Hepatocyte (in vitro differentiated cells): Measurements from ENCODE around the gene SLC5A5. TPM values are rescaled to one million over a fixed set of nuclear protein-coding genes. Genes with fewer than 3 reads are reported as not detected.
"Not testable (repeated sequence)": the region's sequence is repeated elsewhere in the genome, so short reads cannot be mapped to it uniquely, and the experiment has no call there.

Source experiments
- DNase-seq: peaks from one replicate; pipeline ENCODE4 v3.0.0-alpha.2; 2016; ENCODE audit warnings: low spot score
- H2AFZ ChIP-seq: fragments of 200-600 bp; sonication (generic); 2 replicates; pipeline ENCODE4 v1.6.0; 2016; ENCODE audit warnings: antibody characterized with exemption, mild to moderate bottlenecking
- H3K27ac ChIP-seq: fragments of 200-600 bp; sonication (generic); 2 replicates; pipeline ENCODE4 v1.5.1; 2016; ENCODE audit warnings: mild to moderate bottlenecking
- H3K27me3 ChIP-seq: fragments of 200-600 bp; sonication (generic); 2 replicates; pipeline ENCODE4 v1.6.1; 2016
- H3K36me3 ChIP-seq: fragments of 200-600 bp; sonication (generic); replicated peaks from 2 replicates; pipeline ENCODE4 v1.5.1; 2016; ENCODE audit warnings: low read depth; ENCODE audit not compliant: insufficient read depth
- H3K4me1 ChIP-seq: fragments of 200-600 bp; sonication (generic); 2 replicates; pipeline ENCODE4 v1.5.1; 2016; ENCODE audit warnings: mild to moderate bottlenecking, moderate library complexity; ENCODE audit not compliant: insufficient read depth
- H3K4me2 ChIP-seq: fragments of 200-600 bp; sonication (generic); 2 replicates; pipeline ENCODE4 v1.6.0; 2016
- H3K4me3 ChIP-seq: fragments of 200-600 bp; sonication (generic); 2 replicates; pipeline ENCODE4 v1.5.1; 2016; ENCODE audit warnings: mild to moderate bottlenecking
- H3K79me2 ChIP-seq: fragments of 200-600 bp; sonication (generic); 2 replicates; pipeline ENCODE4 v1.6.0; 2017; ENCODE audit warnings: mild to moderate bottlenecking
- H3K9me2 ChIP-seq: fragments of 200-600 bp; sonication (generic); replicated peaks from 2 replicates; pipeline ENCODE4 v1.6.0; 2017; ENCODE audit warnings: mild to moderate bottlenecking; ENCODE audit not compliant: insufficient read depth
- H3K9me3 ChIP-seq: fragments of 200-600 bp; sonication (generic); 2 replicates; pipeline ENCODE4 v1.5.1; 2016; ENCODE audit warnings: low read depth, mild to moderate bottlenecking
- H4K20me1 ChIP-seq: fragments of 200-600 bp; sonication (generic); 2 replicates; pipeline ENCODE4 v1.6.0; 2016; ENCODE audit warnings: mild to moderate bottlenecking; ENCODE audit not compliant: insufficient read depth, poor library complexity, severe bottlenecking
- CTCF ChIP-seq: fragments of 200-600 bp; sonication (generic); IDR thresholded peaks from 2 replicates; pipeline ENCODE4 v1.5.1; 2016; ENCODE audit warnings: antibody characterized with exemption, mild to moderate bottlenecking; ENCODE audit not compliant: poor library complexity
- EZH2 ChIP-seq: fragments of 200-600 bp; sonication (generic); IDR thresholded peaks from 2 replicates; pipeline ENCODE4 v1.6.1; 2016; ENCODE audit warnings: antibody characterized with exemption, mild to moderate bottlenecking, borderline replicate concordance
- EZH2phosphoT487 ChIP-seq: fragments of 200-600 bp; sonication (generic); IDR thresholded peaks from one replicate; pipeline ENCODE4 v1.6.1; 2018; ENCODE audit warnings: antibody characterized with exemption, mild to moderate bottlenecking, low read depth, moderate library complexity; ENCODE audit not compliant: unreplicated experiment, severe bottlenecking
- WGBS: methylation state at CpG from one replicate; pipeline ENCODE4 v1.1.6; 2016; ENCODE audit warnings: low lambda C conversion rate; ENCODE audit errors: missing lambda C conversion rate; 5-methylcytosine and 5-hydroxymethylcytosine counted together
- polyA plus RNA-seq: library from polyadenylated mRNA; unstranded; fragments of >200 nt; fragmentation: Nextera tagmentation; extraction: Ambion mirVana; gene quantifications from 2 replicates; pipeline ENCODE4 v1.2.1, GENCODE V29; 2016
- total RNA-seq: library from RNA; depleted of rRNA; stranded (reverse); fragments of >200 nt; gene quantifications from 2 replicates; pipeline ENCODE4 v1.2.3, GENCODE V29; 2014

Gene SLC5A5
- total and polyA plus RNA-seq, 2 experiments from 2014 or later = 0.03 TPM; not detected in 1

DNA sequence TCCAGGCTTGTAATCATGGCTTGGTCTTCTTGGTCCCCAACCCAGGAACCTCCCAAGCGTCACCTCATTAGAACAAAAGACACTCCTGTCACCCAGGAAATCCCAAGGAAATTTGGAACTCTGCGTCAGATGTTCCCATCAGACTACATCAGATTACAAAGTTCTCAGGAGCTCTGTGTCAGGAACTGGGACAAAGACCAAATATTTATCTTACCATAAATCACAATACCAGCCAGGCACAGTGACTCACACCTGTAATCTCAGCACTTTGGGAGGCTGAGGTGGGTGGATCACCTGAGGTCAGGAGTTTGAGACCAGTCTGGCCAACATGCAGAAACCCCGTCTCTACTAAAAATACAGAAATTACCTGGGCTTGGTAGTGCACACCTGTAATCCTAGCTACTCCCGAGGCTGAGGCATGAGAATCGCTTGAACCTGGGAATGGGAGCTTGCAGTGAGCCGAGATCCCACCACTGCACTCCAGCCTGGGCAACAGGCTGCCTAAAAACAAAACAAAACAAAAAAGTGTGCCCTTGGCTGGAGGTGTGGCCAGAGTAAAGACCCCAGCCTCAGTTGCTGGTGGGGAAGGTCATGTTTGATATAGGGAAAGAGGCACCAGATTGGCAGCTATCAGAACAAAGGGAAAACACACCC, 44.3 kb downstream of the SLC5A5 start:
- H3K79me2 ChIP-seq = no peaks in the 10 kb centered on the region
- no peak overlapping the region for H3K4me2 ChIP-seq
- DNase-seq = peak; percentile 49
- 75% methylated on average over 6 of the region's 6 CpGs for WGBS
- H3K27ac ChIP-seq = peak overlapping the region; percentile 38
- TF ChIP-seq CTCF (no peak), EZH2phosphoT487 (no peak), EZH2 (no peak)
- H3K9me2 ChIP-seq = no peaks in the 10 kb centered on the region
- no peaks in the 10 kb centered on the region for H4K20me1 ChIP-seq
- H3K36me3 ChIP-seq = no peaks in the 10 kb centered on the region
- H3K4me3 ChIP-seq = no peak overlapping the region
- no peaks in the 10 kb centered on the region for H3K9me3 ChIP-seq
- peaks cover 2% of the 10 kb centered on the region for H3K4me1 ChIP-seq
- H3K27me3 ChIP-seq = no peaks in the 10 kb centered on the region
- H2AFZ ChIP-seq = no peak overlapping the region

DNA sequence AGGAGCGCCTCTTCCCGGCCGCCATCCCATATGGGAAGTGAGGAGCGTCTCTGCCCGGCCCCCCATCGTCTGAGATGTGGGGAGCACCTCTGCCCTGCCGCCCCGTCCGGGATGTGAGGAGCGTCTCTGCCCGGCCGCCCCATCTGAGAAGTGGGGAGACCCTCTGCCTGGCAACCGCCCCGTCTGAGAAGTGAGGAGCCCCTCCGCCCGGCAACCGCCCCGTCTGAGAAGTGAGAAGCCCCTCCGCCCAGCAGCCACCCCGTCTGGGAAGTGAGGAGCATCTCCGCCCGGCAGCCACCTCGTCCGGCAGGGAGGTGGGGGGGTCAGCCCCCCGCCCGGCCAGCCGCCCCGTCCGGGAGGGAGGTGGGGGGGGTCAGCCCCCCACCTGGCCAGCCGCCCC, 46.4 kb downstream of the SLC5A5 start:
- H3K27ac ChIP-seq, H3K4me3 ChIP-seq, H3K79me2 ChIP-seq, H3K36me3 ChIP-seq, H2AFZ ChIP-seq, H3K9me2 ChIP-seq, H3K27me3 ChIP-seq, DNase-seq, H3K4me2 ChIP-seq, H3K9me3 ChIP-seq, H4K20me1 ChIP-seq, H3K4me1 ChIP-seq: not testable (repeated sequence)
- WGBS = 93% methylated on average over 5 of the region's 30 CpGs

DNA sequence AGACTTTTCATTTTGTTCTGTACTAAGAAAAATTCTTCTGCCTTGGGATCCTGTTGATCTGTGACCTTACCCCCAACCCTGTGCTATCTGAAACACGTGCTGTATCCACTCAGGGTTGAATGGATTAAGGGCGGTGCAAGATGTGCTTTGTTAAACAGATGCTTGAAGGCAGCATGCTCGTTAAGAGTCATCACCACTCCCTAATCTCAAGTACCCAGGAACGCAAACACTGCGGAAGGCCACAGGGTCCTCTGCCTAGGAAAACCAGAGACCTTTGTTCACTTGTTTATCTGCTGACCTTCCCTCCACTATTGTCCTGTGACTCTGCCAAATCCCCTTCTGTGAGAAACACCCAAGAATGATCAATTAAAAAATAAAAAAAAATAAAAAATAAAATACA, 47.4 kb downstream of the SLC5A5 start:
- 41% methylated on average over 5 of the region's 5 CpGs for WGBS

DNA sequence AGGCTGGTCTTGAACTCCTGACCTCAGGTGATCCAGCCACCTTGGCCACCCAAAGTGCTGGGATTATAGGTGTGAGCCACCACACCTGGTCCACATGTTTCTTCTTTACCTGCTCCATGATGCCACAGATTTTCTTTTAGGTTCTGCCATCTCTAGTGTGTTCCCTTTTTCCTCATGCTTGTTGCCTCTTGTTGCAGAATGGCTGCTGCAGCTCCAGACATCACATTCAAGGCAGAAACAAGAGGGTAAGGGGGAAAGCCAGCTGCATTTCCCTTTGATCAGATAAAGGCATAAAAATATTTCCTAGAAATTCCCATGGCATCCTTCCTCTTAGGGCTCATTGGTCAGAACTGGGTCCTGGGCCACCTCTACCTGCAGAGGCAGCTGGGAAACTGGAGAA, 48.8 kb downstream of the SLC5A5 start:
- Histone ChIP-seq H3K4me3 (no peak overlapping the region), H3K79me2 (no peaks in the 10 kb centered on the region), H3K27me3 (no peaks in the 10 kb centered on the region), H2AFZ (no peak overlapping the region), H4K20me1 (no peaks in the 10 kb centered on the region), H3K27ac (no peak overlapping the region), H3K4me2 (no peak overlapping the region), H3K9me2 (no peaks in the 10 kb centered on the region), H3K9me3 (no peaks in the 10 kb centered on the region), H3K4me1 (peaks cover 2% of the 10 kb centered on the region), H3K36me3 (no peaks in the 10 kb centered on the region)
- DNase-seq = no peak
- TF ChIP-seq EZH2 (no peak), EZH2phosphoT487 (no peak), CTCF (no peak)

More for the DNA sequence above, 47.4 kb downstream of the SLC5A5 start:
- not testable (repeated sequence) for H3K27ac ChIP-seq, H3K4me3 ChIP-seq, H3K4me2 ChIP-seq, H4K20me1 ChIP-seq, H3K27me3 ChIP-seq, H3K9me2 ChIP-seq, H3K4me1 ChIP-seq, H3K36me3 ChIP-seq, H2AFZ ChIP-seq, DNase-seq, H3K9me3 ChIP-seq, H3K79me2 ChIP-seq
